Caco-2 (cell line): Measurements from ENCODE around the gene TTC28. TPM values are rescaled to one million over a fixed set of nuclear protein-coding genes. Genes with fewer than 3 reads are reported as not detected.
"Not testable (repeated sequence)": the region's sequence is repeated elsewhere in the genome, so short reads cannot be mapped to it uniquely, and the experiment has no call there.

Source experiments
- BruUV-seq: library from RNA; stranded (reverse); fragments of 400-500 nt; replicated peaks from 2 replicates; lab custom pipeline; 2021; lab: Mats Ljungman, UMichigan
- CTCF ChIA-PET: fragments of 300-600 bp; sonication (Branson Sonifier 250); formaldehyde crosslinking; loops from one replicate; lab custom pipeline; 2022; ENCODE audit warnings: antibody characterized with exemption; lab: Charles Lee
- POLR2A ChIA-PET: fragments of 300-600 bp; sonication (Branson Sonifier 250); formaldehyde crosslinking; loops from one replicate; lab custom pipeline; 2022; ENCODE audit warnings: antibody characterized with exemption; lab: Charles Lee
- DNase-seq, 2 experiments: peaks; one replicate each; pipeline versions ENCODE4 v3.0.0 to v3.0.0-alpha.2; 2020 to 2022
- H3K27me3 ChIP-seq: replicated peaks from 2 replicates; pipeline ENCODE4 v1.6.0; 2011; ENCODE audit warnings: low read length; ENCODE audit not compliant: control insufficient read depth, insufficient read depth
- H3K36me3 ChIP-seq: 2 replicates; pipeline ENCODE4 v1.5.1; 2011; ENCODE audit warnings: low read length; ENCODE audit not compliant: control insufficient read depth, insufficient read depth
- H3K4me1 ChIP-seq: fragments of 250-450 bp; sonication (Bioruptor Pico); 2 replicates; pipeline ENCODE4 v1.5.1; 2020; ENCODE audit warnings: mild to moderate bottlenecking
- H3K4me3 ChIP-seq: 2 replicates; pipeline ENCODE4 v1.5.1; 2011; ENCODE audit warnings: low read depth, mild to moderate bottlenecking, control low read depth, low read length
- H3K9me3 ChIP-seq: fragments of 250-450 bp; sonication (Bioruptor Pico); 2 replicates; pipeline ENCODE4 v1.5.1; 2020; ENCODE audit warnings: mild to moderate bottlenecking, moderate library complexity
- H3K27ac Mint-ChIP-seq: one replicate; pipeline ENCODE4 v1.8.0; 2022; ENCODE audit warnings: mixed read lengths; ENCODE audit not compliant: unreplicated experiment
- H3K27me3 Mint-ChIP-seq: one replicate; pipeline ENCODE4 v1.8.0; 2022; ENCODE audit warnings: mixed read lengths; ENCODE audit not compliant: insufficient read depth, unreplicated experiment
- H3K36me3 Mint-ChIP-seq: one replicate; pipeline ENCODE4 v1.8.0; 2022; ENCODE audit warnings: mild to moderate bottlenecking, mixed read lengths; ENCODE audit not compliant: insufficient read depth, unreplicated experiment
- H3K4me1 Mint-ChIP-seq: one replicate; pipeline ENCODE4 v1.8.0; 2022; ENCODE audit warnings: low read depth, mixed read lengths; ENCODE audit not compliant: unreplicated experiment
- H3K4me3 Mint-ChIP-seq: one replicate; pipeline ENCODE4 v1.8.0; 2022; ENCODE audit warnings: mild to moderate bottlenecking, moderate library complexity, mixed read lengths; ENCODE audit not compliant: unreplicated experiment
- H3K9me3 Mint-ChIP-seq: one replicate; pipeline ENCODE4 v1.8.0; 2022; ENCODE audit warnings: mixed read lengths; ENCODE audit not compliant: unreplicated experiment
- intact Hi-C: fragments of 100-400 bp; cut with micrococcal nuclease; formaldehyde crosslinking; loops from one replicate; pipeline ENCODE4 v1.10.0; 2022; ENCODE audit not compliant: unreplicated experiment
- total RNA-seq: library from RNA; stranded (reverse); gene quantifications from 2 replicates; pipeline ENCODE4 v1.2.3, GENCODE V29; 2022
- TF ChIP-seq, protein P1 (sequence below), 2 experiments: fragments of 200-600 bp in 1 of 2; IDR thresholded peaks; 1 replicate in 1 of 2; 2 replicates in 1 of 2; pipeline versions ENCODE4 v1.5.1 to v1.8.0; 2011 to 2022; ENCODE audit warnings: antibody characterized with exemption in 1 of 2, control low read depth in 1 of 2, inconsistent platforms in 1 of 2, low read depth in 1 of 2, low read length in 1 of 2, mild to moderate bottlenecking in 1 of 2, moderate library complexity in 1 of 2; ENCODE audit not compliant: insufficient read depth in 1 of 2, severe bottlenecking in 1 of 2, unreplicated experiment in 1 of 2

The TTC28 gene
- total RNA-seq, 1 experiment from 2014 or later: 12.0 TPM

DNA sequence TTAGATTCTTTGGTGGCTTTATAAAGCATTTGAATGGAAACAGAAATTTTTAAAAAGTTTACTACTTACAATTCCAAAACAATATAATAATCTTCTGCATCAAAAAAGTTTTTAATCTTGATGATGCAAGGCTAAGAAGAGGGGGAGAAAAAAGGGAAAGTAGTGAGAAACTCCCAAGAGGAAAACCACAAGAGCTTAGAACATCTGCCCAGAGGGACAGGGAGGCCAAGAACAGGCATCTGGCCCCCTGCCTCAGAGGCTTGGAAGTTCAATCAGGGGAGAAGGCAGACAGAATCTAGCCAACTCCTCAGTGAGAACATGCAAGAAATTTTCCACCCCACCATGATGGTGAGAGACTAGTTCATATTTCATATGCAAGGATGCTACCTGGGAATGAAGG lies 23.8 kb upstream of the TTC28 start:
- Histone ChIP-seq H3K4me1 (no peaks in the 10 kb centered on the region), H3K9me3 (no peaks in the 10 kb centered on the region), H3K27me3 (no peaks in the 10 kb centered on the region), H3K4me3 (no peak overlapping the region), H3K36me3 (peaks cover 1% of the 10 kb centered on the region)
- Mint-ChIP-seq H3K9me3 (no peaks in the 10 kb centered on the region), H3K4me3 (no peak overlapping the region), H3K27me3 (no peaks in the 10 kb centered on the region), H3K36me3 (peaks cover 6% of the 10 kb centered on the region), H3K27ac (no peak overlapping the region), H3K4me1 (no peaks in the 10 kb centered on the region)
- no TSS peak for BruUV-seq
- intact Hi-C loops: no loop called here
- DNase-seq: no peak
- ChIA-PET CTCF (no interaction called here), POLR2A (no interaction called here)
- TF ChIP-seq, protein P1, sequence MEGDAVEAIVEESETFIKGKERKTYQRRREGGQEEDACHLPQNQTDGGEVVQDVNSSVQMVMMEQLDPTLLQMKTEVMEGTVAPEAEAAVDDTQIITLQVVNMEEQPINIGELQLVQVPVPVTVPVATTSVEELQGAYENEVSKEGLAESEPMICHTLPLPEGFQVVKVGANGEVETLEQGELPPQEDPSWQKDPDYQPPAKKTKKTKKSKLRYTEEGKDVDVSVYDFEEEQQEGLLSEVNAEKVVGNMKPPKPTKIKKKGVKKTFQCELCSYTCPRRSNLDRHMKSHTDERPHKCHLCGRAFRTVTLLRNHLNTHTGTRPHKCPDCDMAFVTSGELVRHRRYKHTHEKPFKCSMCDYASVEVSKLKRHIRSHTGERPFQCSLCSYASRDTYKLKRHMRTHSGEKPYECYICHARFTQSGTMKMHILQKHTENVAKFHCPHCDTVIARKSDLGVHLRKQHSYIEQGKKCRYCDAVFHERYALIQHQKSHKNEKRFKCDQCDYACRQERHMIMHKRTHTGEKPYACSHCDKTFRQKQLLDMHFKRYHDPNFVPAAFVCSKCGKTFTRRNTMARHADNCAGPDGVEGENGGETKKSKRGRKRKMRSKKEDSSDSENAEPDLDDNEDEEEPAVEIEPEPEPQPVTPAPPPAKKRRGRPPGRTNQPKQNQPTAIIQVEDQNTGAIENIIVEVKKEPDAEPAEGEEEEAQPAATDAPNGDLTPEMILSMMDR (IDR thresholded peaks at IDR 0.05; ENCODE audit: insufficient read depth in 1 of 2, low read depth in 1 of 2, low read length in 1 of 2, severe bottlenecking in 1 of 2, unreplicated experiment in 1 of 2): no peak

DNA sequence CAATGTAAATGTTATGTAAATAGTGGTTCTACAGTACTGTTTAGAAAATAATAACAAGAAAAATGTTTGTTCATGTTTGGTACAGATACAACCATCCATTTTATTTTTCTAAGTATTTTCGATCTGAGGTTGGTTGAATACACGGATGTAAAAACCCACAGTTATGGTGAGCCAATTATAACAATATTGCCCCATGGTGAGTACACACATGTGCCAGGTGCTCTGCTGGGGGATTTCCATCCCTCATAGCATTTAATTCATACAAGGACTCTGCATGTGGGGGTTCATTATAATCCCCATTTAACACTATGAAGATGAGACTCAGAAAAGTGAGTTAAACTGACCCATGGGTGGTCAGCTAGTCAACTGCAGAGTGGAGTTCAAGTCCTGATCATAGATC lies 23.3 kb upstream of the TTC28 start:
- Mint-ChIP-seq H3K27ac (no peak overlapping the region), H3K27me3 (no peaks in the 10 kb centered on the region), H3K9me3 (no peaks in the 10 kb centered on the region), H3K4me1 (no peaks in the 10 kb centered on the region), H3K4me3 (no peak overlapping the region), H3K36me3 (peaks cover under 1% of the 10 kb centered on the region)
- CTCF ChIA-PET: no interaction called here
- no peak for DNase-seq
- H3K9me3 ChIP-seq: no peaks in the 10 kb centered on the region
- TF ChIP-seq, protein P1 (IDR thresholded peaks at IDR 0.05; ENCODE audit: insufficient read depth in 1 of 2, low read depth in 1 of 2, low read length in 1 of 2, severe bottlenecking in 1 of 2, unreplicated experiment in 1 of 2): no peak
- intact Hi-C loops: no loop called here
- no peak overlapping the region for H3K4me3 ChIP-seq
- H3K27me3 ChIP-seq: no peaks in the 10 kb centered on the region
- BruUV-seq: no TSS peak
- no peaks in the 10 kb centered on the region; the same call in none of the 2 replicates for H3K36me3 ChIP-seq
- POLR2A ChIA-PET: no interaction called here
- H3K4me1 ChIP-seq: no peaks in the 10 kb centered on the region

DNA sequence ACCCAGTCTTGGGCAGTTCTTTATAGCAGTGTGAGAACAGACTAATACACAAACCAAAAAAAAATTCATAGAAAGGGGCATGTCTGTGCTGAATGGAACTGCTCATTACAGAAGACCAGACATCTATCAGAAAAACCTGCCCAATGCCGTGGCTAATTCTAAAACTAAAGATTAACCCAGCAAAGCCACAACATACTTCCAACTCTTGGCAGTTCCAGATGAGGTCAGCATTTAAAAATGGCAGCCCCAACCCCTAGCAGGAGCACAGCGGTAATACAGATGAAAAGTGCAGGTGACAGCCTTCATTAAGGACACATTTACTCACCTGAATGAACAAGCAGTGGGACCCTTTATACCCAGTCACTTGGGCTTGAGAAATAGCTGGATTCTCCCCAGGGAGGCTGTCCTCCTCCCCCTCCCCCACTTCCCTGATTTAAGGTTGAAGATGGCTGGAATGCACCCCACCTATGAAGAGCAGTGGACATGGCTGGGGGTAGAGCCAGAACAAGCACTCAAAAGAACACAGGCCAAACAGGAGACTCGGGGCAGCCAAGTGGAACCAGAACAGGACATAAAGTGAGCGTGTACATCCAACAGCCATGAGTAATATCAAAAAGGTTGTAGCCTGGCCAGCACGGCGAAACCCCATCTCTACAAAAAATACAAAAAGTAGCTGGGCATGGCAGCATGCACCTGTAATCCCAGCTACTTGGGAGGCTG lies 13.6 kb upstream of the TTC28 start:
- BruUV-seq, POLR2A ChIA-PET, H3K9me3 ChIP-seq, H3K27ac Mint-ChIP-seq, H3K4me1 ChIP-seq, intact Hi-C loops, H3K9me3 Mint-ChIP-seq, DNase-seq, H3K4me1 Mint-ChIP-seq, CTCF ChIA-PET, H3K36me3 ChIP-seq, H3K27me3 ChIP-seq, H3K4me3 Mint-ChIP-seq, H3K27me3 Mint-ChIP-seq, H3K4me3 ChIP-seq: not testable (repeated sequence)
- H3K36me3 Mint-ChIP-seq: peaks cover 17% of the 10 kb centered on the region

DNA sequence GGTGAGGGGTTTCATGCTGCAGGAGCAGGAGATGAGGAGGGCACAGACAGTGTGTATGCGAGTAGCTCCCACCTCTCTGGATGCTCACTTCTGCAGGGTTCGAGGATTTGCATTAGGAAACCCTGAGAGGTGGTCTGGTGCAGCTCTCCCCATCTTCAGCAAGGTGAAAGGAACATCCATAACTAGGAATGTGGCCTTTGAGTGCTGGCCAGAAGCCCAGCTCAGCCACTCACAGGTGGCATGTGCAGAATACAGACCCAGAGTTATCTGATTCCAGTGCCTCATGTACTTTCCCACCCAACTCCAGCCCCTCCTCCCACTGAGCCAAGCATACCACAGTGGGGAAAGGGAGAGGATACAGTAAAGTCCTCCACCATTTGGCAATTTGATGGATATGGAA lies 10.2 kb upstream of the TTC28 start:
- H3K27me3 Mint-ChIP-seq, H3K4me3 ChIP-seq, DNase-seq, H3K27me3 ChIP-seq, intact Hi-C loops, H3K27ac Mint-ChIP-seq, BruUV-seq, CTCF ChIA-PET, H3K4me3 Mint-ChIP-seq, H3K4me1 Mint-ChIP-seq, H3K9me3 ChIP-seq, POLR2A ChIA-PET, H3K36me3 ChIP-seq, H3K9me3 Mint-ChIP-seq, H3K4me1 ChIP-seq: not testable (repeated sequence)
- peaks cover 18% of the 10 kb centered on the region for H3K36me3 Mint-ChIP-seq

DNA sequence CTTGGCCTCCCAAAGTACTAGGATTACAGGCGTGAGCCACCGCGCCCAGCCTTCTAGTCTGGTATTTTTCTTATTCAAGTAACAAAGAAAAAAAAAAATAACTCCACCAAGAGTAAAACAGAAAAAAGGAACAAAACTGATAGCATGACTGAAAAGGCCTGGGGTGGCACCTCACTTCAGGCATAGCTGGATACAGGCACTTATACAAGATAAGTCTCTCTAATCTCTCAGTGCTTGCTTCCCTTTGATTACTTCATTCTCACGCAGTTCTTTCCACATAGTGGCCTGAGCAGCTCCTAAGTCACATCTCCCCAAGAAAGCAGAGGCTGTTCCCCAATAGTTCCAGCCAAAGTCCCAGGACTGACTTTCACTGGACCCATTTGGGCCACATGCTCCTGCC lies 3.3 kb upstream of the TTC28 start:
- CTCF ChIA-PET, H3K36me3 ChIP-seq, H3K27me3 Mint-ChIP-seq, H3K4me3 Mint-ChIP-seq, H3K27me3 ChIP-seq, H3K4me1 ChIP-seq, POLR2A ChIA-PET, intact Hi-C loops, H3K4me3 ChIP-seq, H3K27ac Mint-ChIP-seq, BruUV-seq, H3K9me3 Mint-ChIP-seq, DNase-seq, H3K4me1 Mint-ChIP-seq, H3K9me3 ChIP-seq: not testable (repeated sequence)
- H3K36me3 Mint-ChIP-seq: peaks cover 13% of the 10 kb centered on the region
